GM06990 (cell line): ENCODE data around the gene STRADB.
"Not testable (repeated sequence)": the region's sequence is repeated elsewhere in the genome, so short reads cannot be mapped to it uniquely, and the experiment has no call there.

Experiments
- DNase-seq: peaks from one replicate; pipeline ENCODE4 v3.0.0-alpha.2; 2011; ENCODE audit not compliant: insufficient read length; ENCODE audit errors: extremely low read depth
- H3K27me3 ChIP-seq: replicated peaks from 2 replicates; pipeline ENCODE4 v1.6.0; 2011; ENCODE audit warnings: low read length; ENCODE audit not compliant: control insufficient read depth, insufficient read depth
- H3K36me3 ChIP-seq: 2 replicates; pipeline ENCODE4 v1.5.1; 2011; ENCODE audit warnings: low read length; ENCODE audit not compliant: control insufficient read depth, insufficient read depth
- H3K4me3 ChIP-seq: replicated peaks from 2 replicates; pipeline ENCODE4 v1.5.1; 2011; ENCODE audit warnings: low read depth, mild to moderate bottlenecking, control low read depth, low read length
- CTCF ChIP-seq: IDR thresholded peaks from 2 replicates; pipeline ENCODE4 v1.5.1; 2011; ENCODE audit warnings: low read length, control low read depth, mild to moderate bottlenecking, inconsistent platforms; ENCODE audit not compliant: insufficient read depth, poor library complexity, severe bottlenecking

The STRADB gene

GRCh38 chr2:201482543-201482942, 31.0 kb downstream of the STRADB start:
- no peaks in the 10 kb centered on the region for H3K36me3 ChIP-seq
- H3K4me3 ChIP-seq = no peak overlapping the region
- DNase-seq = no peak
- H3K27me3 ChIP-seq = no peaks in the 10 kb centered on the region
- no peak for TF ChIP-seq CTCF

- no peak overlapping the region for H3K4me3 ChIP-seq
- no peak for DNase-seq
- TF ChIP-seq CTCF = no peak
- no peaks in the 10 kb centered on the region for H3K27me3 ChIP-seq
- no peaks in the 10 kb centered on the region for H3K36me3 ChIP-seq
Measured at GRCh38 chr2:201483342-201483741, 31.8 kb downstream of the STRADB start.

GRCh38 chr2:201483758-201484157, 32.2 kb downstream of the STRADB start:
- DNase-seq, H3K27me3 ChIP-seq, H3K4me3 ChIP-seq, H3K36me3 ChIP-seq: not testable (repeated sequence)

GRCh38 chr2:201484805-201485204, 33.3 kb downstream of the STRADB start:
- no peak for DNase-seq
- Histone ChIP-seq H3K36me3 (no peaks in the 10 kb centered on the region), H3K4me3 (no peak overlapping the region), H3K27me3 (no peaks in the 10 kb centered on the region)
- TF ChIP-seq CTCF = no peak

GRCh38 chr2:201490291-201490690, 38.8 kb downstream of the STRADB start:
- TF ChIP-seq CTCF = no peak
- Histone ChIP-seq H3K36me3 (no peaks in the 10 kb centered on the region), H3K27me3 (no peaks in the 10 kb centered on the region), H3K4me3 (no peak overlapping the region)
- DNase-seq = no peak

GRCh38 chr2:201496785-201497184, 45.2 kb downstream of the STRADB start:
- Histone ChIP-seq H3K27me3 (no peaks in the 10 kb centered on the region), H3K36me3 (no peaks in the 10 kb centered on the region), H3K4me3 (no peak overlapping the region)
- DNase-seq = no peak
- no peak for TF ChIP-seq CTCF

- H3K4me3 ChIP-seq = no peak overlapping the region
- no peak for DNase-seq
- no peak for TF ChIP-seq CTCF
- no peaks in the 10 kb centered on the region for H3K27me3 ChIP-seq
- no peaks in the 10 kb centered on the region for H3K36me3 ChIP-seq
Measured at GRCh38 chr2:201500534-201500933, 49.0 kb downstream of the STRADB start.
